Stimulated activated CD8-positive, alpha-beta memory T cell treated with anti-CD3 and anti-CD28 coated beads, Interleukin-4, amount 100 ng/mL, for 48 hours (primary cell): ENCODE data around the gene UBE3B.

Source experiments
- DNase-seq: peaks from one replicate; pipeline ENCODE4 v3.0.0-alpha.2; 2020

The UBE3B gene

DNA sequence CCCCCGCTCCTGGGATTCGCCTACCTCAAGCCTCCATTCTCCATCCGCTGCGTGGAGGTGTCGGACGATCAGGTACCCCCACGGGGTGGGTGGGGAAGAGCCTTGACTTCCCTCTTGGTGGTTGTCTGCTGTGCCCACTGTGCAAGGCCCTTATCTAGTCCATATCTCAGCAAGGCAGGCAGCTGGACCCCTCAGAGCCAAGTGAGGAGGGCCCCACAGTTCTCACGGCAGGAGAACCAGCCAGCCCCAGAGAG lies 56.0 kb downstream of the UBE3B start:
- no peak for DNase-seq

DNA sequence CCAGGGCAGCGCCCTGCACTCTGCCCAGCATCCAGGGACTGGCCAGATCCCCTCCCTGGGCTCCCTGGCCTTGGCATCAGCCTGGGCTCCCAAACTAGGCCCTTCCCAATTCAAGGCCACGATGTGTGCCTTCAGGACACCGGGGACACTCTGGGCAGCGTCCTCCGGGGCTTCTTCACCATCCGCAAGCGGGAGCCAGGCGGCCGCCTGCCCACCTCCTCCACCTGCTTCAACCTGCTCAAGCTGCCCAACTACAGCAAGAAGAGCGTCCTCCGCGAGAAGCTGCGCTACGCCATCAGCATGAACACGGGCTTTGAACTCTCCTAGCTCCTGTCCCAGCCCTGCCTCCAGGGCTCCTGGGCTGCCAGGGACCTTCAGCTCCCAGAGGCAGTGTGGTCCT lies 57.0 kb downstream of the UBE3B start:
- DNase-seq: no peak

DNA sequence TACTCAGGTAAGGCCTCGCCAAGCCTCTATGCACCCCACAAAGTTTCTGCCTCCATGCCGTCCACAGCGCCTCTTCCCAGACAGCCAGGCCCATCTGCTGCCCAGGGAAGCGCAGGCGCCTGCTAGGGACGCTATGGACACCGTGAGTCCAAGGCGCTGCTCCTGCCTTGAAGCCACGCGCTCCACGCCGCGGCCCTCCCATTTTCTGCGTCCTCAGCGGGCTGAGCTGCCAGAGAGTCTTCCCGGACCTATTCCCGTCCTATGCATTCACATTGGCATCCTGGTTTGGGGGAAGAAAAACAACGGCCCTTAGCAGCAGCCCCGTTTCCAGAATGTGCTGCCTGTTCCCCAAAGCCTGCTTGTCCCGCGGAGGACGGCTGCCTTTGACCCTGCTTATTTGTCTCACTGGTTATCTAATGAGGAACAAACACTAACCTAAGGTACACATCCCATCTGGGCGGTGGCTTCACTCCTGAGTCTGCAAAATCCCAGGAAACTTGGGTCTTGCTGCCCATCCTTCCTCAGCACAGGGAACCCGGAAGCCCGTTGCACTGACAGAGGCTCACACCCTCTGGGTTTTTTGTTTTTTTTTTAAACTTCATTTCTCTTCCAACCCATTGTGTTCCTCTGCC lies 57.9 kb downstream of the UBE3B start:
- no peak for DNase-seq

DNA sequence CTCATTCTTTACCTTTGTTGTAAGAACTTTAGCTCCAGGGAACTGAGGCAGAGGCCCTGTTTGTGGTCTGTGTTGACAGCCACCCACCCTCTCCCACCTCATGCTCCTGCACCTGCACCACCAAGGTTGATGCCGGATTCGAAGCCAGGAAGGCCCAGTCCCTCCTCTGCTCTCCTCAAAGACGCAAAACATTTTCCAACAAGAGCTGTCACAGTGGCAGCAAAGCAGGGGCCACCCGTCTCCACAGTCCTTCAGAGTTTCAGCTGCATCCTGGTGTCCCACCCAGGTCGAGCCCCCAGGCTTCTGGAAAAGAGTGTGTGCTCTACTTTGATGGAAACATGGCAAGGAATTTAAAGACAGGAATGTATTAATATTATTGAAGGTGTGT lies 58.4 kb downstream of the UBE3B start:
- no peak for DNase-seq

DNA sequence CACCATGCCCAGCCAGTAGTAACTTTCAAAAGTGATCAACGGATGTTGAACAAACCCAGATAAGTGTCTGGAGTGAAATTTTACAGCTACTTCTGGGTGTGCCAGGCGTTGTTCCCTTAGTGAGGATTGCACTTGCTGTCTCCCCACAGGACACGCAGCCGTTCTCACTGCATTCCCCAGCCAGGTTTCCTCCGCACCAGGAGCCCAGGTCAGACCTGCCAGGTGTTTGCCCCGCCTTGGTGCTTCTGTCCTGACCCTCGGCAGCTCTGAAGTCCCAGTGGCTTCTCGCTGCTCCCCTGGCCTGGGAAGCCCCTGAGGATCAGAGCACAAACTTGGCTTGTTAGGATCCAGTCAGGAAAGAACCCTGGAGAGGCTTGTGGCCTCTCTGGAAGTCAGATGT lies 59.7 kb downstream of the UBE3B start:
- no peak for DNase-seq

DNA sequence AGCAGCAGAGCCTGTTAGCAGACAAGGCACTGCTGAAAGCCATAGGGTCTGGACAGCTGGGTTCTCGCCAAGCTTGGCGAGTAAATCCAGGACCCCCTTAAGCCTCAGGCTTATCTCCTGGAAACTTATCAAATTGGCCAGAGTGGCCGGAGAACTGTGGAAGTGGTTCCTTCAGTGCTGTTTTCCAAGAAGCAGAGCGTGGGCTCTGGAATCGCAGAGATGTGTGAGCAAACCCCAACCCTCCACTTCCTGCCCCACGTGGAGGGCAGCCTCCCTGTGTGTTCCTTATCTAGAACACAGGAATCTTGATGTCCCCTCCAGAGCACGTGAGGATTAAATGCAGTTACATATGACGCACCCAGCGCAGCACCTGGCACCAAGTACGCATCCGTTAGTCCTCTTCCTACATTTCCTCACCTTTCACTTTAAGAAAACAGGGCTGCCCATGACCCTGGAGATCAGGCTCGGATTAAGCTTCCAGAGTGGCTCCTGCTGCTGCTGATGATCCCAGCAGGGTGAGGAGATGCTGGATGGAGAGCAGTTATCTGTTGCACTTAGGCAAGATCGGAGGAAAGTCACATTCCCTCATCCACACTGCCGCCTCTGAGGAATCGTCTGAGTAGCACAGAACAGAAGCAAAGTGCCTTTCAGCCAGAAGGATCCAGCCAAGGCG lies 60.9 kb downstream of the UBE3B start:
- no peak for DNase-seq

DNA sequence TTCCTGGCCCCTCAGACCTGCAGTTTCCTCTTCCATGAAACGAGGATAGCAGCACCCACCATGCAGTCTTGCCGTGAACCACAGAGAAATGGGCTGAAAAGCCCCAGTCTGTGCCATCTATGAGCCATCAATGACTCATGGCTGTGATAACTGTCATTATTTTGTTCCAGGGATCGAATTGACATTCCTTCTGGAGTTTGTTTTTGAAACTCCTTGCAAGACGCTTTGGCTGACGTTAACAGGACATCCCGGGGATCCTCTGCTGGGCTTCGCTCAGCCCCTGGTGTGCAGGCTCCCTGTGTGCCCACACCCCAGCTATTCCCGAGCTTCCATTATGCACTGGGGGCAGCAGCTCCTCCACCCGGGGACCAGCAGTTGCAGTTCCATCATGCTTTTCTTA lies 62.1 kb downstream of the UBE3B start:
- no peak for DNase-seq

DNA sequence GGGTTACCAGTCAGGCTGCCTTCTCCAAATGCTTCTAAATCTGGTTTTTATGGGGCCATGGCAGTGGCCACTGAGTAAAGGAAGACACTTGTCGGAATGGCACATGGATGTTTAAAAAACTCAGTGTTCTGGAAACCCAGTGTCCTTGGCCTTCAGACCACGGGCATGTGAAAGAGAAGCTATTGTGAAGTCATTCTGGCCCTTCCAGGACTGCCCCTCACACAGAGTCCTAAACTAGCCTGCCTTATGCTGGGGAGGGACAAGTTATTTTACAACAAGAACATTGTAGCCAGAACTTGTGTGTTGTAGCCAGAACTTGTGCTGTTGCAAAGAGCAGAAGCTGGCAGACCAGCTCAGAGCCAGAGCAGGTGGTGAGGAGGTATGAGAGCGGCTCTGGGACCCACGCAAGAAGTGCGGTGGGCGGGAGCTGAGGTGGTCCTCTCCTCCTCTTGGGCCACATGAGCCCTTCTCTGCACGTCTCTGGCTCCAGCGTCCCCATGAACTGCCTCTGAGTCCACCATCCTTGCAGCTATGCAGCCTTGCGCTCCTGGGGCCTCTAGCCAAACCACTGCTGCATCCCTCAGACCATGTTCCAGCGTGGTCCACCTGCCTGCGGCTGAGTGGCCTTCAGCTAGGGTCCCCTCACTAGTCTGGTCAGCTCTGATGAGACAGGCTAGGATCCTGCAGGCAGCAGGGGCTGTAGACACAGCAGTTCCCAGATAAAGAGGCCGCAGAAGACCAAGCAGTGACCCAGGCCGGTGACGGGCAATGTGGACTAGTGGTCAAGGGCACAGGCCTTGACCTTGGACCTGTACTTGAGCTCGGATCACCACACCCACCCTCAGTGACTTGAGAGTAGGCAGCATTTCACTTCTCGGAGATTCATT lies 63.3 kb downstream of the UBE3B start:
- no peak for DNase-seq

DNA sequence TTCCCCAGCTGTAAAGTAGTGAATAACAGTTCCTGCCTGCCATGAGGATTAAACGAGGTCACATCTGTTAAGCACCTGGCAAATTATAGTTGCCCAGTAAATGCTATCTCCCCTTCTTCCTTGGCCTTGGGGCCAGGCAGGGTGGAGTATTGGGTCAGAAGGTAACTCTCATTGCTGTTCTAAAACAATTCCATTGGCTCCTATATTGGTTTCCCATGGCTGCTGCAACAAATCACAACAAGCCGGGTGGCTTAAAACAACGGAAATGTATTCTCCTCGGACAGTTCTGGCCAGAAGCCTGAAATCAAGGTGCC lies 63.9 kb downstream of the UBE3B start:
- DNase-seq: no peak

DNA sequence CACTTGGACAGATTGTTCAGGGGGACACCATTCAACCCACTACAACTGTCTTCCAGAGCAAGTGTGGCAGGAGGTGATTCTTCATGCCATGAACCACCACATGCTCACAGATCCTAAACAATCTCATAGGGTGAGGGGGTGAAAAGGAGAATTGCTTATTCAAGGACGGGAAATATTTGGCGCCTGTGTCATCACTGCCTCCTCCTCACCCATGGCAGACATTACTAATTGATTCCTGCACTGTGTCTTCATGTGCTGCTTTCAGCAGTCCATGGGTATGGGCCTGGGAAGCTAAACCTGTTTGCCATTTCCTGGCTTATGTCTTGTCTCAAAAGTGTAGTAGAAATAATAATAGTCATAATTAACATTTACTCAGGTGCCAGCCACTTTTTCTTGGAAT lies 64.6 kb downstream of the UBE3B start:
- no peak for DNase-seq

DNA sequence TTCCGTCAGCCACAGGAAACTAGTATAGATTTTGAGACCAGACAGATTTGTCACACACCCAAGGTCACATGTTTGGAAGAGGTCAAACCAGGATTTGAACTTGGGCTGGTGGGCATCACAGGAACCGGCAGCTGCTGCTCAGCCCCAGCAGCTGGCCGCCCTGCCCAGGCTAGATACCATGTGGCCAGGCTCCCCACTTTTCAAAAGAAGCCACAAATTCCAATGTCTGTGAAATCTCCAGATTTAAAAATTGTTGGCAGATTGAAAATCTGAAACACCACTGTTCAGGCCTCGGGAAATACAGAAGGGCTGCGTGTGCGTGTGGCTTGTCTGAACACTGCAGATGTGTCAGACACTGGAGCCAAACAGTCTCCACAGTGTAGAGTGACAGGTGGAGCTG lies 65.4 kb downstream of the UBE3B start:
- DNase-seq: no peak

DNA sequence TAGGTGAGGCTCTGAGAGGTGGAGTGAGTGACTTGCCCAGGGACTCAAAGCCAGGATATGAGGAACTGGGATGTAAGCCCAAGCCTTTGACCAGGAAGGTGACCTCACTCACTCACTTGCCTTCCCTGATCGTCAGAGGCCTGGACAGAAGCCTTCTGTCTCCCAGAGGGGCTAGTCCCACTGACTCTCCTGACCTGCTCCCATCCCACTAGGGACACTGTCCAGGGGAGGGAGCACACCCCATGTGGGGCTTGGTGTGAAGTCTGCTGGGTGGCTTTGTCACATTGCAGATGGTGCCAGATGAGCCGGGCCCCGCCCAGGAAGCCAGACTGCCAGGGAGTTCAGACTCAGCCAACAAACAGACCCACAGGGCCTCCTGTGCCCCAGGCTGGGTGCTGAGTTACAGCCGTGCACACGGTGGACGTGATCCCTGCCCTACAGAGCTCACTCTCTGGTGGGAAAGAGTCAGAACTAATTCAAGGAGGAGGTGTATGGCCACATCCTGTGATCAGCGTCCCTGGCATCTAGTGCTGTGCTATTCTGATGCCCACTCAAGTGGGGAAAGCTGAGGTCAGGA lies 67.6 kb downstream of the UBE3B start:
- DNase-seq: peak; percentile 24

DNA sequence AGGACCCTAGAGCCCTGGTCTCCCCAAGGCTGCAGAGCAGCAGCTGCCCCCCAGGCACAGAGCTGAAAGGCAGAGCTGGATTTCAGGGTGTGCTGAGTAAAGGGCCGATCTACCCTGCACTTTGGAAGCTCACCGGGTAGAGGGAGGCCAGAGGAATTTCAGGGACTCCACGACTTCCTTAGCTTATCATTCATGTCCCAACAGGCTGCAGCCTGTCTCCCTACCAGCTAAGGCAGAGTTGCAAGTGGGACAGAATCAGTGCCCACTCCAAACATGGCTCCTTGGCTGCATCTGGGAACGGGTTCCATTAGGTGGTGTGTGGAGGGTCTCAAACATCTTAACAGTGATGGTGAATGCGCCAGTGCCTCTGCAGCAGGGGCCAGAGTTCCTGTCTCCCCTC lies 68.4 kb downstream of the UBE3B start:
- DNase-seq: no peak

DNA sequence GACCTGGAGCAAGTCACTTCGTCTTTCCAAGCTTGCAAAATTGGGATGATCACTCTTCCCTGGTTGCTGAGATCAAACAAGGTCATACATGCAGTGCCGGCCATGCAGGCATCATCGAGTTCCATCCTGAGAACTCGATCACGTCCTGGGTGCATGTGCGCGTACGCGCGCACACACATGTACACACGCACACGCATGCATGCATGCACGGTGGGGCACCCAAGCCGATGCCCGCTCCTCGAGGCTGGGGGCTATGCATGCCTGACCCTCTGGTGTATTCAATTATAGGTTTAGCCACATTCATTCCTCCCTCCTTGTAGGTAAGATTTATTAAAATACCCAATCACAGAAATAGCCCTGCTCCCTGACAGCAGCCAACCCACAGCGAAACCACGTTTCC lies 69.9 kb downstream of the UBE3B start:
- no peak for DNase-seq

DNA sequence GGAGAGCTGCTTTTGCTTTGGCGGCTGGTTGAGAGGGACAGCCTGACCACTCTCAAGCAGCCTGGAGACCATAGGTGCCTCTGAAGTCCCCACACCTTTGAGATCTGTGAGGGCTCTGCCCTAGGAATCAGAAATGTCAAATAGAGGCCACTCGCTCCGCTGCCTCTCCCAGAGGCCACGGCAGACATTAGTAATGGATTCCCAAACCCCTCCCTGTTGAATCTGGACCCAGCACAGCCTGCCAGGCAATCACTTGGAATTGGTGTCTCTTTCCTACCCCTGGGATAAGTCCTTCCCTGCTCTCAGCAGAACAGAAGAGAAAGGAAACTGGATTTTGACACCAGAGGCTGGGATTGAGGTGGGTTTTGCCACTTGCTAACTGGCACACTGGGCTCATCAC lies 70.8 kb downstream of the UBE3B start:
- DNase-seq: no peak

DNA sequence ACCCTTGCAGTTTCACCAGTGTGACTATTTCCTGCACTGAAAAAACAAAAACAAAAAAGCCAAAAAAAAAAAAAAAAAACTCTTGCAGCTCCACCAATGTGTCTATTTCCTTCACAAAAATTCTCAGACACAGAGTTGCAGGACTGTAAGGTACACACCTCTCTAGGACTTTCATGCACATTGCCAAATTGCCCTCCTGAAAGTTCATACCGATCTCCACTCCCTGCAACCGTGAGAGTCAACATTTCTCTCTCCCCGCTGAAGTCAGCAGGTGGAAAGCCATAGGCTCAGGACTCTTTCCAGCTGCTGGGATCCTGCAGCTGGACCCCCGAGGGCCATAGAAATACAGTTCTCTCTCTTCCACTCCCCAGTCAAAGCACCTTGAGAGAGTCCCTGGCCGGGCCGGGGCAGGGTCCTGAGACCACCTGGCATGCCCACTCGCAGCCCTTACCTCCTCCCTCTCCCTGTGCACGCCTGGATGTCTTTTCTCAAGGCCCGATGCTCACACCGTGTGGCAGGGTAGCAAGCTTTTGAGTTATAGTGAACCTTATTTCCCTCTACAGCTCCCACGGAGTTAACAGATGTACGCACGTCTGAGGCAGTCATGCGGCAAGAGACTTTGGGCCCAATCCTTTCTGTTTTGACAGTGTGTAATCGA lies 72.3 kb downstream of the UBE3B start:
- no peak for DNase-seq

DNA sequence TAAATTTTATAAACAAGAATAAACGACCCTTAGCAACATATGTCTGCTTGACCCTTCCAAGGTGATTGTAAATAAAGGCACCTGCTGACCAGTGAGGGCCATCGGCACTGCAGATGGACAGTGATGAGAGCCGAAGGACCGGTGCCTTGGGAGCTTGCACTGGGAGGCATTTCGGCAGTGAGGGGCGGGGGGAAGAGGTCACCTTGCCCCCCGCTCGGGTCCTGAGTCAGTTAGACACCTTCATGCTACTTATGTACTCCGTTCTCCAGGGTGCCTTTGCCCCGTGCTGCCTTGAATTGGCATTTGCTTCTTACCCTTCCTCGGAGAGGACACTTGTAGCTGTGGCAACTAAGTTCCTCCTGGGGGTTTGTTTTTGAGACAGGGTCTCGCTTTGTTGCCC lies 72.8 kb downstream of the UBE3B start:
- no peak for DNase-seq

DNA sequence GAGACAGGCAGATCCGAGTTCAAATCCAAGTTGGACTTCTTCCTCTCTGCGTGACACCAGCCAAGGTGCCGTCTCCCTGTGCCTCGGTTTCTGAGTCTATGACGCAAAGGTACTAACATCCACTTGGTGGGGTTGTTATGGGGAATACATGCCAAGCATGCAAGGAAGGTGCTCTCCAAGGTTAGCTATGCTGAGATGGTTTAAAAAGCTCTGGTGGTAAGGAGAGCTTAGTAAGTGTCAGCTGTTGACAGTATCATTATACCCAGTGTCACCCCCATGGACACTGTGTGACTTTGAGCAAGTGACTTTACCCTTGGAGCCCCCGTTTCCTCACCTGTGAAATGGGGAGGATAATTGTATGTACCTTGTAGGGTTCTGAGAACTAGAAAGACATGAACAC lies 73.7 kb downstream of the UBE3B start:
- DNase-seq: no peak

DNA sequence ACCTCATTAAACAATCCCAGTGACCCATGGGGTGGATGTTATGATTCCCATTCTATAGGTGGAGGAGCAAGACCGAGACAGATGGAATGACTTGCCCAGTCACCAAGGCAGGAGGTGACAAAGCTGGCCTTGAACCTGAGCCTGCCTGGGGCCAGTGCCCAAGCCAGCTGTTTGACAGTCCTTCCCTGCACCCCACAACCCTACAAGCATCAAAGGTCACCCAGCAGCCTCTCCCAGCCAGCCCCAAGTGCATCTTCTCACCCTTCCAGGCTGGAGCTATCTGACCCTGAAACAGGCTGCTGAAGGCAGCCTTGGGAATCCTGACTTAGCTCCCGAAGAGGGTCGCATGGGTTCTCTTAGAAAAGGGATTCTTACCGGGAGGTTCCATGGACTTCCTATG lies 75.5 kb downstream of the UBE3B start:
- DNase-seq: no peak

DNA sequence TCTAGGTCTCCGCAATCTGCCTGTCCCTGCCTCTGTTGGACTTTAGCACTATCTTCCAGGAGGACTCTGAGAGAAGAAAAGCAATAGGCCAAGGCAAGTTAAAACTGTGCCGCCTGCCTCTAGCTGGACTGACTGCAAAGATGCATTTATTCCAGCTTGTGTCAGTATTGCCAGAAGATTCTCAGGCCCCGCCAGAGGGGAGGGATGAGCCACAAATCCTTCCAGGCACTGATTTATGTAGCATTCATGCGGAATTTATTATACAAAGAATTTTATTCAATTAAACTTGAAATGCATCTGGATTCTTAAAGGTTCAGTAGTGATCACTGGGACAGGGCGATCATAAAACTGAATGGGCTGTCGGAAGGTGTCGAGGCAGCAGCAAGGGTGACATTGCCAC lies 76.0 kb downstream of the UBE3B start:
- DNase-seq: no peak

DNA sequence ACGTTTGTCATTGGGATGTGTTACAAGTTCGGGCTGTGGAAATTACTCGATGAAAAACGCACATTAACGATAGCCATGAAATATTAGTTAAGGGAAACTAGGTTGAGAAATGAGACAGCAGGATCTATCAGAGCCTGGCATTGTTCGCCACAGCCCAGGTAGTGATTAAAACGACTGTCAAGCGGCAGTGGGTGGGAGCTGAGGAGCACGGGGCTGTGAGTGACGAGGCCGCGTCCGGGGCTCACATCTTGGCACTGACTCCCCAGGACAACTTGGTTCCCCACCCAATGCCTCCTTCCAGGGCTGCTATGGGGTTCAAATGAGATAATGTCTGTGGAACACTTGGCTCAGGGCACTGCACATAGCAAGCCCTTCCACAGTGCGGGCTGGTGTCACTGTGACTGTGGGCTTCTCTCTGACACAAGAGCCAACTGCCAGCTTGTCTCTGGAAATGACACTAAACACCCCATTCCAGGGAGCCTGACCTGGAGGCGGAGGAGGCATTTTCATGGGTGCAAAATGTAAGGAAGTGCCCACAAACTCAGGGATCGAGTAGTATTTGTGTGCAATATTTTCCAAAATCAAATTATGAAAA lies 76.6 kb downstream of the UBE3B start:
- DNase-seq: no peak

DNA sequence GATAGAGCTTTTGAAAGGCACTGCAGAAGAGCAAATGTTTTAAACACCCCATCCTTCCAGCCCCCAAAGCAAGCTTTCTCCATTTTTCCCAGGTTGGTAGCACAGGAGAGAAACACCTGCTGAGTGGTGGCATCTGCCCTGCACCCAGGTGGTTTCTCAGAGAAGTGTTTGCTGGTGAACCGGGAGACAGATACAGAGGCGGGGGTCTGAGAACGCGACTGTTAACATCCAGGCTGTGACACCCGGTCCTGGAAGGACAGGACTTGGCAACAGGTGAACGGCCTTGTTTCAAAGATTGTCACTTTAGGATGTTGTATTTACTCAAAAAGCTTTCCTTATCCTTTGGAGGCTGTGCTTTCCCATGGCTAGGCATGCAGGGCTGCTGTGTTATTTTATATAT lies 77.3 kb downstream of the UBE3B start:
- no peak for DNase-seq
